MV-4-11 (cell line): ENCODE results near the gene EXOC3L4.

Source experiments
- DNase-seq: peaks from one replicate; lab custom pipeline; 2025; lab: John Stamatoyannopoulos, UW

EXOC3L4 gene

GRCh38 chr14:103070971-103071542 is 23.5 kb upstream of the EXOC3L4 start:
- no peak for DNase-seq

DNA sequence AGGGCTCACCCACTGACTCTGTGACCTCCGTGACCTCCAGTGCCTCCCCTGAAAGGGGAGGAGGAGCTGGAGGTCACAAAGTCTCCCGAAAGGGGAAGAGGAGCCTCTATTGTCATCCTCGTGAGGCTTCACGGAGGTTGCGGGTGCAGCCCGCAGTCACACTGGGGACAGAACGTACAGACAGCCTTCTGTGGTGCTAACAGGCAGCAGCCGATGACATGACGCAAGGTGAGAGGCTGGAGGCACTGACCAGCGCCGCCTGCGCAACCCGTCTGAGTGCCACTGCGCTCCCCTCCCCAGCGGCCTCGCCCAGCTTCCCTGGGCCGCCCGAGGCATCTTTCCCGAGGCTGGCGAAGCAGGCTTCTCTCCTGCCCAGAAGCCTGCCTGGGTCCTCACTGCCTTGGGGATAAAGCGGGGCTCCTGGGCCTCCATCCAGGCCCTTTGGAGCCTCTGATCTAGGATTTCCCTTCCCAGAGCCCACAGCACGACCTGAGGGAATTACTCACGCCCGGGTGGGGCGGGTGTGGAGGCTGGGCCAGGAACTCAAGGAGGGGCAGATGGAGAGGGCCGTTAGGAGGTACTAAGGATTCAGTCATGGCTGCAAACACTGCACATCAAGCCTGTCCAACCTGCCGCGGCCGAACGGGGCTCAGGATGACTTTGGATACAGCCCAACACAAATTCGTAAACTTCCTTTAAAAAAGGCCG is 22.8 kb upstream of the EXOC3L4 start:
- DNase-seq, result peak; percentile 91

- no peak for DNase-seq
Observed at GRCh38 chr14:103072595-103073366, 21.7 kb upstream of the EXOC3L4 start.

- no peak for DNase-seq
Observed at GRCh38 chr14:103073367-103073875, 21.1 kb upstream of the EXOC3L4 start.

GRCh38 chr14:103073876-103074728 is 20.4 kb upstream of the EXOC3L4 start:
- DNase-seq, result no peak

- DNase-seq, result no peak
Observed at GRCh38 chr14:103074729-103075367, 19.7 kb upstream of the EXOC3L4 start.

DNA sequence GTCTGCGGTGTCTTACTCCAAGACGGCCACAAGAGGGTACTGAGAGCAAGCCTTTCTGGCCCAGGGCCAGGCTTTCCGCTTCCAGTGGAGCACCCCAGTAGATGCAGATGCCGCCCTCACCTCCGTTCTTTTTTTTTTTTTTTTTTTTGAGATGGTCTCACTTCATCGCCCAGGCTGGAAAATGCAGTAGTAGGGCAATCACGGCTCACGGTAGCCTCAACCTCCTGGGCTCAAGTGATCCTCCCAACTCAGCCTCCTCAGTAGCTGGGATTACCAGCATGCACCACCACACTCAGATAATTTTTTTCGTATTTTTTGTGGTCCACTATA is 16.1 kb upstream of the EXOC3L4 start:
- peak; percentile 72 for DNase-seq

DNA sequence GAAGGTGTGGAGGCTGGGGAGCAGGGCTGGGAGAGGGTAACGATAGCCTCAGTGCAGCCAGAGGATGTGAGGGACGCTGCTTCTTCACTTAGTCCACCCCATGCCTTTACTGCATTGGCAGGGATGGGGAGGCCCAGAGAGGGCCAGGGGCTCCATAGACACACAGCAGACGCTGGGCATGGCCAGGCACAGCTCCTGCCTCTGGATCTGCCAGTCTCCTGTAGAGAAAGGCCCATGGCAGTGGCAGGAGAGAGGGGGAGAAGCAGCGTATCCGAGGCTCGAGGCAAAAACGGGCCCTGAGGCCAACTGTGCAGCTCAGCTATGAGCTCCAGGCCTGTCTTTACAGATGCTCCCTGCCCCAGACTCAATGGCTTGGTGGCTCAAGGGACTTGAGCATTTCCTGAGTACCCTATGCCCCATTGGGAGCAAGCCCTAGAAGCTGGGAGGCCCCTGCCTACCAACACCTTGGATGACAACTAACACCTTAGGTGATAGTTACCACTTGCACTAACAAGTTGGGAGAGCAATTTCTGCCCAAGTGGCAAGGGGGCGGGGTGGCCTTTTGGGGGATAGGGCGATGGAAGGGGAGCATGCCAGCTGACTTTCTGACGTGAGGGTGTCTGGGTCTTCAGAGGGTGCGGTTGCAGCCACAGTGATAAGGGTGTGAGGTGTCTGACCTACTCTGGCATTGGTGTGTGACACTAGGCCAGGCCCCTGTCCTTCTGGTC is 15.5 kb upstream of the EXOC3L4 start:
- DNase-seq, result no peak

GRCh38 chr14:103081951-103082350 is 12.6 kb upstream of the EXOC3L4 start:
- DNase-seq, result no peak

DNA sequence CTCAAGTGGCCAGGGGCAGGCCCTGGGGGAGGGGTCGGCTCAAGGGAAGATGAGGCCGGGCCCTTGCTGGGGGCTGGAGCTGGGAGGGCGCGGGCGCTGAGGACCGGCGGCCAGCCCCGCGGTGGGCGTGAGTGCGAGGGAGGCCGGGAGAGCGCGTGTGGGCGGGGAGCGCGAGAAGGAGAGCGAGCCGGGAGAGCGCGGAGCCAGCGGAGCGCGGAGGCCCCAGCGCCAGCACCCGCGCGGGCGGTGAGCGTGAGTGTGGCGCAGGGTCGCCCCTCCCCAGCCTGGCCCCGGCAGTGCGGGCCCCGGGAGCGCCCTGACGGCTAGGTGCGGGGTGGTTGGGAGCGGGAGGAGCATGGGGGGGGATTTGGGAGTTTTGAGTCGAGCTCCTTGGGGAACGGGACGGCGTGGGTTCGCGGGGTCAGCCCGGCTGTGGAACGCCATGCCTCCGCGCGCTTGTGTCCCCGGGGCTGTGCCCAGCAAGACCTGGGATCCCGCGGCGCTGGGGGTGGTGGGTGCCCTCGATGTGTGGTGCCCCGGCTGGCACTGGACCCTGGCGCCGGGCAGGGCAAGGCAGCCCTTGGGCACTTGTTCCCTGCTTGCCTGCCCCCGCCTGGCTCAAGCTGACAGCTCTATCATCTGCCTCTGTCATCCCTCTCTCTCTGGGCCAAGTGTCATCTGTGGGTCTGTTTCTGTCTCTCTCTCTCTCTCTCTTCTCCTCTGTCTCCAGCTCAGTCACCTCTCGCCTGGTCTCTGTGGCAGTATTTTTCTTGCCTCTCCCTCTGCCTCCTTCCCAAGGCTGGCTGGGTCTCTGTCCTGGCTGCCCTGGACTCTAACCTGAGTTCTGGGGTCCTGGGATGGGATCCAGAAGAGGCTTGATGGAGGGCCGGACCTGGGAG is 10.3 kb upstream of the EXOC3L4 start, which contains the start of gene LBHD2:
TSS of gene LBHD2 (plus strand) at position 190 of the 899 bp plus-strand sequence. CDS start 1,803 bp downstream, outside the sequence.
- DNase-seq, result no peak

- DNase-seq, result no peak
Observed at GRCh38 chr14:103085106-103086091, 9.1 kb upstream of the EXOC3L4 start.

- DNase-seq, result no peak
Observed at GRCh38 chr14:103086771-103087342, 7.7 kb upstream of the EXOC3L4 start.

DNA sequence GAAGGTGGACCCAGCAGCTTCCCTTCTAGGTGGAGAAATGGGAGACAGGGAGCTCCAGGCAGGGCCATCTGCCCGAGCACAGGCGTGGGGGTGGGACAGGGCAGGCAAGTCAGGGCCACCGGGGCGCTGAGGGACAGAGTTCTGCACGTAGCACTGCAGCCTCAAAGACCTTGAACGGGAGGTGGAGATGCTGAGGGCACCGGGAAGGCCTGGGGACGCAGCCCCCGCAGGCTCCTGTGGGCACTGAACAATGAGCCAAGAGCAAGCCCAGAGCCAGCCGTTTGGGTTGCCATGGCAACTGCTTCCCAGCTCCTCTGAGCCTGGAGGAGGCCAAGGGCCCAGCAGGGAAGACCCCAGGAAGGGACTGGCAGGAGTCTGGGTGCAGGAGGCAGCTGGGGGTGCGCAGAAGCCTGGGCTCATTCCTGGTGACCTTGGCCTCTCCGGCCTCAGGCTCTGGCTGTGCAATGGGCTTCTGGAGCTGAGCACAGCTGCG is 7.1 kb upstream of the EXOC3L4 start:
- DNase-seq, result no peak

- DNase-seq, result no peak
Observed at GRCh38 chr14:103088921-103089320, 5.6 kb upstream of the EXOC3L4 start.

DNA sequence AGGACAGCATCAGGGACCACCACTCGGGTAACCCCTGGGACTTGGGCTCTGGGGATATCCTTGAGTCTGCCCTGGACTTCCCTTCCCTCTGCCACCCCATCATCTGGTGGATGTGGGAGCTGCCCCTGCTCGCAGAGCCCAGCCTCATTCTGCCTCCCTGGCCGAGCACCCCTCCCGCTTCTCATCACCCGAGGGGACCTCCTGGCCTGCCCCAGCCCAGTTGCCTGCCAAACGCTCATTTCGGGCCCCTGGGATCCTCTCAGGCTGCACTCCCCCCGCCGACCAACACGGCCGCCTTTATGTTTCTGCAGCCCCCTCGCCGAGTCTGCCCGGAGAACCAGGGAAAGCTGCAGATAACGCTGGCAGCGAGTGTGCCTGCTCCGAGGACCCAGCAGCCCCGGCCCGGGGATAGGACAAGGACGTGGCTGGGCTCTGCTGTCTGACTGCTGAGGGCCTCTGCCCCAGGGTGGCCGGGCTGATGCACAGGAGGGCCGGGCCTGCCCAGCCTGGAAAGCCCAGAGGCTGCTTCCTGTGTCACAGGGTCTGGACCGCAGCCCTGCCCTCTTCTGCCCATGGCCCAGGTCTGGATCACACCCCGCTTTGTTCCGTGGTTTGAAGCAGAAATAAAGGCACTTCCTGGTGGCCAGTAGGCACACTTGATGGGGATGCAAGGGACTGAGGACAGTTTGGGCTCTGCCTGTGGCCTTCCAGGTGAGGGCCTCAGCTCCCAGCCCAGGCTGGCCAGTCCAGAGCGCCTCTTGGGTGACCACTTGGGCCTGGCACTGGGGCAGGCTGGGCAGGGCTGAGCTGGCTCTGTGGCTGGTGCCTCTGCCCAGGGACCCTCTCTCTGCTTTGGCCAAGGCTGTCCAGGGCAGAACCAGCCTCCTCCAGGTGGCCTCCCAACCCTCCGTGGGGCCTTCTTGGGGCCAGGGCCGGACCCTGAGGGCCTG is 4.9 kb upstream of the EXOC3L4 start:
- no peak for DNase-seq

GRCh38 chr14:103090481-103091020 is 4.0 kb upstream of the EXOC3L4 start:
- DNase-seq, result no peak
